KG1 (cell line): Measurements from ENCODE around the gene LRIG2.

Source experiments
- DNase-seq: peaks from one replicate; lab custom pipeline; 2025; lab: John Stamatoyannopoulos, UW

LRIG2 gene

GRCh38 chr1:113168946-113169345 lies 95.9 kb downstream of the LRIG2 start:
- DNase-seq: no peak

DNA sequence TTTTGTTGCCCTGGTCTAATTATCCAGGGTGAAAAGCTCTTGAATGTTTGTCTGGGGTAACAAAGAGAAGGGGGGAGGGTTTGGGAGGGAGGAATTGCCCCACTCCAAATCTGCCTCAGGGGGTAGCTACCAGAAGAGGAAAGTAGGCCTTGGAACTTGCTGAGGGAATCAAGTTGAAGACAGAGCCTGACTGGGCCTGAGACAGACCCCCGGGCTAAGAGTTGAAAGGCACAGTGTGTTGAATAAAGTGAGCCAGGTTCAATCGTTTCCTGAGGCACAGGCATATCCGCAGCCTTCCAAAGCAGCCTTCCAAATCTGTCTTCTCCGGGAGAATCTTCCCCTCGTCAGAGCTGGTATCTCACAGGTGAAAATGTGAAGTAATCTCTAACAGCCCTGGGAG lies 96.6 kb downstream of the LRIG2 start:
- DNase-seq: no peak

GRCh38 chr1:113170519-113170918 lies 97.5 kb downstream of the LRIG2 start:
- DNase-seq: no peak

- no peak for DNase-seq
Observed at GRCh38 chr1:113178106-113178505, 105.1 kb downstream of the LRIG2 start.

- no peak for DNase-seq
Observed at GRCh38 chr1:113178522-113178921, 105.5 kb downstream of the LRIG2 start.
